Epithelial cell of esophagus (primary cell): ENCODE data around the gene SLC25A47.

Experiments used
- DNase-seq: peaks from one replicate; pipeline ENCODE4 v3.0.0; 2010; ENCODE audit warnings: low read depth
- H3K4me3 ChIP-seq: 2 replicates; pipeline ENCODE4 v1.5.1; 2011; ENCODE audit warnings: mild to moderate bottlenecking, low read length, control low read depth
- CTCF ChIP-seq: IDR thresholded peaks from 2 replicates; pipeline ENCODE4 v1.5.1; 2011; ENCODE audit warnings: low read depth, mild to moderate bottlenecking, low read length, control low read depth, inconsistent platforms; ENCODE audit not compliant: insufficient read depth; ENCODE audit errors: missing control alignments

SLC25A47 gene

GRCh38 chr14:100313464-100314230 lies 9.5 kb upstream of the SLC25A47 start:
- no peak overlapping the region for H3K4me3 ChIP-seq
- no peak for TF ChIP-seq CTCF
- peak; percentile 17 for DNase-seq

- TF ChIP-seq CTCF = no peak
- DNase-seq = peak; percentile 41
- no peak overlapping the region for H3K4me3 ChIP-seq
These were observed 8.4 kb upstream of the SLC25A47 start for GRCh38 chr14:100314724-100315123.

- no peak for DNase-seq
- H3K4me3 ChIP-seq = no peak overlapping the region
- no peak for TF ChIP-seq CTCF
These were observed 5.8 kb upstream of the SLC25A47 start for GRCh38 chr14:100317389-100317788.

- DNase-seq = peak; percentile 34
- H3K4me3 ChIP-seq = no peak overlapping the region
- TF ChIP-seq CTCF = peak; percentile 33
These were observed 5.0 kb upstream of the SLC25A47 start for GRCh38 chr14:100317912-100318808.

- TF ChIP-seq CTCF = no peak
- H3K4me3 ChIP-seq = no peak overlapping the region
- DNase-seq = peak; percentile 84
These were observed 2.8 kb upstream of the SLC25A47 start for GRCh38 chr14:100320157-100320856.

GRCh38 chr14:100321473-100322137 lies 1.5 kb upstream of the SLC25A47 start:
- DNase-seq = no peak
- no peak overlapping the region for H3K4me3 ChIP-seq
- TF ChIP-seq CTCF = no peak
